Measurements from ENCODE around the gene FAAH. TPM values are rescaled to one million over a fixed set of nuclear protein-coding genes. Genes with fewer than 3 reads are reported as not detected.

FAAH gene
- total and polyA plus RNA-seq, 8 donors: 25.3 to 419 (median 47.4) TPM

- TF ChIP-seq POLR2AphosphoS5 (IDR thresholded peaks at IDR 0.05): no peak
- no peak for TF ChIP-seq EP300 (IDR thresholded peaks at IDR 0.05)
- no peak for TF ChIP-seq POLR2A (IDR thresholded peaks at IDR 0.05)
- TF ChIP-seq CTCF (IDR thresholded peaks at IDR 0.05): no peak
Observed at GRCh38 chr1:46421739-46422138, 27.6 kb downstream of the FAAH start.

GRCh38 chr1:46422261-46422871, 28.2 kb downstream of the FAAH start:
- no peak for TF ChIP-seq POLR2AphosphoS5 (IDR thresholded peaks at IDR 0.05)
- TF ChIP-seq CTCF (IDR thresholded peaks at IDR 0.05): no peak
- no peak for TF ChIP-seq POLR2A (IDR thresholded peaks at IDR 0.05)
- no peak for TF ChIP-seq EP300 (IDR thresholded peaks at IDR 0.05)

More at GRCh38 chr1:46421739-46422138, 27.6 kb downstream of the FAAH start:
- no peaks in the 10 kb centered on the region for H3K9me3 ChIP-seq
- WGBS, 5 donors: 52 to 66% (median 59%) methylated on average over 5 of the region's 5 CpGs
- H3K4me3 ChIP-seq: no peak overlapping the region
- intact Hi-C loops (cut with DNase I; ENCODE audit: low total_unique reads): no loop called here
- peaks cover 3 to 57% (median 3%) of the 10 kb centered on the region in 3 donors for H3K27me3 ChIP-seq
- H3K36me3 ChIP-seq: no peaks in the 10 kb centered on the region
- no peak overlapping the region for H3K27ac ChIP-seq
- no peaks in the 10 kb centered on the region for H3K4me1 ChIP-seq
- no peak for DNase-seq

GRCh38 chr1:46423574-46424240, 29.6 kb downstream of the FAAH start:
- no peaks in the 10 kb centered on the region for H3K36me3 ChIP-seq
- H3K4me3 ChIP-seq: no peak overlapping the region
- intact Hi-C loops (cut with DNase I; ENCODE audit: low total_unique reads): no loop called here
- DNase-seq: no peak
- H3K27me3 ChIP-seq: peaks cover 3 to 59% (median 3%) of the 10 kb centered on the region in 3 donors
- TF ChIP-seq POLR2AphosphoS5 (IDR thresholded peaks at IDR 0.05): no peak
- H3K9me3 ChIP-seq: no peaks in the 10 kb centered on the region
- WGBS, 5 donors: 63 to 91% (median 70%) methylated on average over 5 to 16 of the region's 16 CpGs
- H3K4me1 ChIP-seq: no peaks in the 10 kb centered on the region
- H3K27ac ChIP-seq: no peak overlapping the region

More at GRCh38 chr1:46422261-46422871, 28.2 kb downstream of the FAAH start:
- no peak overlapping the region for H3K27ac ChIP-seq
- no peaks in the 10 kb centered on the region for H3K36me3 ChIP-seq
- DNase-seq: no peak
- H3K27me3 ChIP-seq: peaks cover 3 to 57% (median 3%) of the 10 kb centered on the region in 3 donors
- no peaks in the 10 kb centered on the region for H3K9me3 ChIP-seq
- no peak overlapping the region for H3K4me3 ChIP-seq
- H3K4me1 ChIP-seq: no peaks in the 10 kb centered on the region
- WGBS, 5 donors: 40 to 61% (median 52%) methylated on average over 9 of the region's 9 CpGs
- intact Hi-C loops (cut with DNase I; ENCODE audit: low total_unique reads): no loop called here

GRCh38 chr1:46424730-46425129, 30.6 kb downstream of the FAAH start:
- Histone ChIP-seq H3K27ac (no peak overlapping the region), H3K4me1 (no peaks in the 10 kb centered on the region), H3K36me3 (no peaks in the 10 kb centered on the region), H3K4me3 (no peak overlapping the region), H3K27me3 (peaks cover 3 to 64% (median 3%) of the 10 kb centered on the region in 3 donors), H3K9me3 (no peaks in the 10 kb centered on the region)
- WGBS, 5 donors: 57 to 84% (median 79%) methylated on average over 3 to 4 of the region's 4 CpGs
- no peak for DNase-seq
- intact Hi-C loops (cut with DNase I; ENCODE audit: low total_unique reads): no loop called here
- no peak for TF ChIP-seq CTCF (IDR thresholded peaks at IDR 0.05)
- no peak for TF ChIP-seq EP300 (IDR thresholded peaks at IDR 0.05)
- TF ChIP-seq POLR2AphosphoS5 (IDR thresholded peaks at IDR 0.05): no peak
- no peak for TF ChIP-seq POLR2A (IDR thresholded peaks at IDR 0.05)

- TF ChIP-seq POLR2A (IDR thresholded peaks at IDR 0.05): no peak
- TF ChIP-seq EP300 (IDR thresholded peaks at IDR 0.05): no peak
- TF ChIP-seq CTCF (IDR thresholded peaks at IDR 0.05): no peak
- TF ChIP-seq POLR2AphosphoS5 (IDR thresholded peaks at IDR 0.05): no peak
- Histone ChIP-seq H3K4me1 (no peaks in the 10 kb centered on the region), H3K36me3 (no peaks in the 10 kb centered on the region), H3K4me3 (no peak overlapping the region), H3K27me3 (peaks cover 3 to 61% (median 3%) of the 10 kb centered on the region in 3 donors), H3K27ac (no peak overlapping the region), H3K9me3 (no peaks in the 10 kb centered on the region)
- intact Hi-C loops (cut with DNase I; ENCODE audit: low total_unique reads): no loop called here
- no peak for DNase-seq
- WGBS, 5 donors: 42 to 71% (median 54%) methylated on average over 4 of the region's 4 CpGs
Observed at GRCh38 chr1:46425726-46426125, 31.6 kb downstream of the FAAH start.
